Measurements from ENCODE around the gene DBT.

- TF ChIP-seq CTCF (IDR thresholded peaks at IDR 0.05; ENCODE audit: low read depth, low read length) (no peak), POLR2A (IDR thresholded peaks at IDR 0.05; ENCODE audit: extremely low read depth, insufficient read length) (no peak), MAX (IDR thresholded peaks at IDR 0.05; ENCODE audit: low read depth, low read length) (no peak), MYC (IDR thresholded peaks at IDR 0.05; ENCODE audit: low read depth, low read length) (no peak)
Measured at GRCh38 chr1:100184536-100184935, 65.1 kb downstream of the DBT start.

Measured in NB4 (cell line).